Astrocyte of the spinal cord (primary cell): ENCODE results near the gene RNASE8.

Source experiments
- DNase-seq: peaks from one replicate; pipeline ENCODE4 v3.0.0; 2011; ENCODE audit warnings: low read depth, low spot score
- H3K4me3 ChIP-seq: 2 replicates; pipeline ENCODE4 v1.5.1; 2011; ENCODE audit warnings: low read depth, mild to moderate bottlenecking, low read length, moderate library complexity
- in situ Hi-C: cut with HindIII; loops from 2 replicates; pipeline ENCODE4 v1.10.0; 2017; ENCODE audit warnings: low sequenced_read_pairs
- TF ChIP-seq, protein P1 (sequence below): IDR thresholded peaks from 2 replicates; pipeline ENCODE4 v1.5.1; 2012; ENCODE audit warnings: low read depth, mild to moderate bottlenecking, low read length, inconsistent platforms

RNASE8 gene

DNA sequence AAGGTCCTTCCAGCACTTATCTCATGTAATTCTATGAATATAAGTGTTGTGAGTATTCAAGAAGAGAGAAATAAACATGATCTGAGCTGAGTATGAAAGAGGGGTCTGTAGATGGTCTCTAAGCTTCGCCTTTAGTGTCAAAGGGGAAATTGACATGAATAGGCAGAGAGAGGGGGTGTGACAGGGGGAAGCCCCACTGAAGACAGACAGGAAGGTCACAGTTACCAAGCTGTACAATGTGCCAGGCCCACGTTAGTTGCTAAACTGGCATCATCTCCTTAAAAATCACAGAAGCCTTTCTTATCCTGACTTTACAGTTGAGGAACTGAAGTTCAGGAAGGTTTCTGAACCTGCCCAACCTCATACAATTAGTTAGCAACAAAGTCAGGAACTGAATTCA is 20.1 kb downstream of the RNASE8 start:
- in situ Hi-C loops, result no loop called here
- TF ChIP-seq, protein P1, sequence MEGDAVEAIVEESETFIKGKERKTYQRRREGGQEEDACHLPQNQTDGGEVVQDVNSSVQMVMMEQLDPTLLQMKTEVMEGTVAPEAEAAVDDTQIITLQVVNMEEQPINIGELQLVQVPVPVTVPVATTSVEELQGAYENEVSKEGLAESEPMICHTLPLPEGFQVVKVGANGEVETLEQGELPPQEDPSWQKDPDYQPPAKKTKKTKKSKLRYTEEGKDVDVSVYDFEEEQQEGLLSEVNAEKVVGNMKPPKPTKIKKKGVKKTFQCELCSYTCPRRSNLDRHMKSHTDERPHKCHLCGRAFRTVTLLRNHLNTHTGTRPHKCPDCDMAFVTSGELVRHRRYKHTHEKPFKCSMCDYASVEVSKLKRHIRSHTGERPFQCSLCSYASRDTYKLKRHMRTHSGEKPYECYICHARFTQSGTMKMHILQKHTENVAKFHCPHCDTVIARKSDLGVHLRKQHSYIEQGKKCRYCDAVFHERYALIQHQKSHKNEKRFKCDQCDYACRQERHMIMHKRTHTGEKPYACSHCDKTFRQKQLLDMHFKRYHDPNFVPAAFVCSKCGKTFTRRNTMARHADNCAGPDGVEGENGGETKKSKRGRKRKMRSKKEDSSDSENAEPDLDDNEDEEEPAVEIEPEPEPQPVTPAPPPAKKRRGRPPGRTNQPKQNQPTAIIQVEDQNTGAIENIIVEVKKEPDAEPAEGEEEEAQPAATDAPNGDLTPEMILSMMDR, result no peak
- no peak overlapping the region for H3K4me3 ChIP-seq
- DNase-seq, result no peak

DNA sequence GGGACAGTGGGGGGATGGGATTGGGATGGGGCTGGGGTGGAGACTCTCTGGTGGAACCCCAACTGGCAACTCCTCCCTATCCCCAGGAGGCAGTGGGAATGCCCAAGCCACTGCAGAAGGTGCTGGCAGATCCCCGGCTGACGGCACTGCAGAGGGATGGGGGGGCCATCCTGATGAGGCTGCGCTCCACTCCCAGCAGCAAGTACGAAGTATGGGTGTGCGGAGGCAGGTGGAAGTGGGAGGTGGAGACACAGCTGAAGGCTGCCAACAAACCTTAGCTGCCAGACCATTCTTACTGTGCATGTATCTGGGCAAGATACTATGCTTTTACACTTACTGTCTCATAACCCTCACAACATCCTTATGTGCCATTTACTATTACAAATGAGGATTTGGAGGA is 20.7 kb downstream of the RNASE8 start:
- no peak for DNase-seq
- in situ Hi-C loops, result no loop called here
- H3K4me3 ChIP-seq, result no peak overlapping the region
- TF ChIP-seq, protein P1, result no peak

DNA sequence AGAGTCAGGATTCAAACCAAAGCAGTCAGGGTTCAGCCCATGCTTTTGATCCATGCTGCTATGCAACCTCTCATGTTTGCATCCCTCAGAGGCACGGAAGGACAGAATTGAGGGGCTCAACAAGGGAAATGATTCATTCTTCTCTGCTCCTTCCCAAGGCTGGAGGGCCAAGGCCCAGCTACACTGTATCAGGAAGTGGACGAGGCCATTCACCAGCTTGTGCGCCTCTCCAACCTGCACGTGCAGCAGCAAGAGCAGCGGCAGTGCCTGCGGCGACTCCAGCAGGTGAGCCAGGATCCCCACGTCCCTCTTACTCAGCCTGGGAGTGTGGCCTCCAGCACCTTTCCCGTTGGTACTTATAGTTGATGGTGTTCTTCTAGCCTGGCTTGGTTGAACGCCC is 21.1 kb downstream of the RNASE8 start:
- H3K4me3 ChIP-seq, result no peak overlapping the region
- DNase-seq, result no peak
- TF ChIP-seq, protein P1, result no peak
- in situ Hi-C loops, result no loop called here

DNA sequence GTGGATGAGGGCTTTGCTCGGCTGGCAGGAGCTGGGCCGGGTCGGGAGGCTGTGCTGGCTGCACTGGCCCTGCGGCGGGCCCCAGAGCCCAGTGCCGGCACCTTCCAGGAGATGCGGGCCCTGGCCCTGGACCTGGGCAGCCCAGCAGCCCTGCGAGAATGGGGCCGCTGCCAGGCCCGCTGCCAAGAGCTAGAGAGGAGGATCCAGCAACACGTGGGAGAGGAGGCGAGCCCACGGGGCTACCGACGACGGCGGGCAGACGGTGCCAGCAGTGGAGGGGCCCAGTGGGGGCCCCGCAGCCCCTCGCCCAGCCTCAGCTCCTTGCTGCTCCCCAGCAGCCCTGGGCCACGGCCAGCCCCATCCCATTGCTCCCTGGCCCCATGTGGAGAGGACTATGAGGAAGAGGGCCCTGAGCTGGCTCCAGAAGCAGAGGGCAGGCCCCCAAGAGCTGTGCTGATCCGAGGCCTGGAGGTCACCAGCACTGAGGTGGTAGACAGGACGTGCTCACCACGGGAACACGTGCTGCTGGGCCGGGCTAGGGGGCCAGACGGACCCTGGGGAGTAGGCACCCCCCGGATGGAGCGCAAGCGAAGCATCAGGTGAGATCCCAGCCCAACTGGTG is 24.0 kb downstream of the RNASE8 start:
- TF ChIP-seq, protein P1, result no peak
- no peak for DNase-seq
- no peak overlapping the region for H3K4me3 ChIP-seq
- in situ Hi-C loops, result no loop called here

DNA sequence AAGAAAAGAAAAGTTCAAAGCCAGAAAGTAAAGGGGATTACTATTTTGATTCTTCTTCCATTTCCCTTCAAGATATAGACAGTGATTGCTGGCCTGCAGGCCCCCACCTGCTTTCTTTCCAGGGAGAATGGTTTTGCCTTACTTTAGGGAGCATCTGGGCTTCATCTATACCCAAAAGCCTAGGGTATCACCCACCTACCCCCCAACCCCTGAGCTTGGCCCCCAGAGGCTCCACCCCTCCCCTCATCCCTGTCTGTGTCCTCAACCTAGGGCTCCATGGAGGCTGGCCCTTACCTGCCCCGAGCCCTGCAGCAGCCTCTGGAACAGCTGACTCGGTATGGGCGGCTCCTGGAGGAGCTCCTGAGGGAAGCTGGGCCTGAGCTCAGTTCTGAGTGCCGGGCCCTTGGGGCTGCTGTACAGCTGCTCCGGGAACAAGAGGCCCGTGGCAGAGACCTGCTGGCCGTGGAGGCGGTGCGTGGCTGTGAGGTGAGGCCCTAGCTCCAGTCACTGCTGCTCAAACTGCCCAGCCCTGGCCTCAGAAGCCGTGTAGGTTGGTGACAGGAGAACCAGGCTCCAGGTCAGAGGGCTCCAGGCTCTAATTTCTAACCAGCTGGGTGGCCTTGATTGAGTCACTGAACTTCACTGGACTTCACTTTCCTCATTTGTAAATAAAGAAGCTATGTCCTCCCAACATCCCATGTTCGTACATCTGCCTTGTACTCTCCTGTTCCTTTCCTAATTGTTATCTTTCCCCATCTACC is 26.1 kb downstream of the RNASE8 start:
- no peak overlapping the region for H3K4me3 ChIP-seq
- no peak for DNase-seq
- in situ Hi-C loops, result no loop called here
- TF ChIP-seq, protein P1, result no peak

DNA sequence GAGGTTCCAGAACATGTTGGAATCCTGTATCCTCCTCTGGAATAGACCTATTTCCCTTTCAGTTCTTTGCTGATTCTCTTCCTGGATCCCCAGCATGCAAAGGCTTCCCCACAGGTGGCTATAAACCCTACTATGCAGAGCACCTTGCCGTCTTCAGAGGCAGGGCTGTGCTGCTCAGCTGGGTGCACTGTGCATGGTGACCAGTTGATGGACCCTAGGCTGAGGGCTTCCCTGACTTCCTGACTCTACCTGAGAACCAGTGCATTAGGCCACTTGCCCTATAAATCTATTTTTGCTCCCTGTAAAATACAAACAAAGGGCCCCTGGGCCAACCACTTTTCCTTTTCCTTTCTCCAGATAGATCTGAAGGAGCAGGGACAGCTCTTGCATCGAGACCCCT is 26.8 kb downstream of the RNASE8 start:
- TF ChIP-seq, protein P1, result no peak
- in situ Hi-C loops, result no loop called here
- no peak overlapping the region for H3K4me3 ChIP-seq
- DNase-seq, result no peak
